ENCODE results near the gene PNLIPRP2. TPM values are rescaled to one million over a fixed set of nuclear protein-coding genes. Genes with fewer than 3 reads are reported as not detected.

The PNLIPRP2 gene
- total RNA-seq, 1 donor = not detected

DNA sequence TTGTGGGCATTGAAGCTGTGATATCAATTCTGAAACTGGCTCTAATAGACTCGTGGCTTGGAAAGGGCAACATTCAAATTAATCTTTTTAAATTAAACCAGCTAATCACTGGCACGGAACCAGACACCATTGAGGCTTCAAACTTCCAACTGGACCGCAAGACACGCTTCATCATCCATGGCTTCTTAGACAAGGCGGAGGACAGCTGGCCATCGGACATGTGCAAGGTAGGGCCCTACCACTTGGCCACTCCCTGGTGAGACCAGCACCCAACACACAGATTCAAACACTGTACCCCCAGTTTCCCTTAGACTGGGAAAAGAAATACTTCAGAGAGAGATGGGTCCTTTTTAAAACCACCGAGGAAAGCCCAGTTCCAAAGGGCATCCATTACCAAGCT, 5.1 kb downstream of the PNLIPRP2 start:
- H3K4me3 ChIP-seq (ENCODE audit: low read depth, low read length) = no peak overlapping the region
- DNase-seq (ENCODE audit: low read depth) = no peak
- TF ChIP-seq, protein P1, sequence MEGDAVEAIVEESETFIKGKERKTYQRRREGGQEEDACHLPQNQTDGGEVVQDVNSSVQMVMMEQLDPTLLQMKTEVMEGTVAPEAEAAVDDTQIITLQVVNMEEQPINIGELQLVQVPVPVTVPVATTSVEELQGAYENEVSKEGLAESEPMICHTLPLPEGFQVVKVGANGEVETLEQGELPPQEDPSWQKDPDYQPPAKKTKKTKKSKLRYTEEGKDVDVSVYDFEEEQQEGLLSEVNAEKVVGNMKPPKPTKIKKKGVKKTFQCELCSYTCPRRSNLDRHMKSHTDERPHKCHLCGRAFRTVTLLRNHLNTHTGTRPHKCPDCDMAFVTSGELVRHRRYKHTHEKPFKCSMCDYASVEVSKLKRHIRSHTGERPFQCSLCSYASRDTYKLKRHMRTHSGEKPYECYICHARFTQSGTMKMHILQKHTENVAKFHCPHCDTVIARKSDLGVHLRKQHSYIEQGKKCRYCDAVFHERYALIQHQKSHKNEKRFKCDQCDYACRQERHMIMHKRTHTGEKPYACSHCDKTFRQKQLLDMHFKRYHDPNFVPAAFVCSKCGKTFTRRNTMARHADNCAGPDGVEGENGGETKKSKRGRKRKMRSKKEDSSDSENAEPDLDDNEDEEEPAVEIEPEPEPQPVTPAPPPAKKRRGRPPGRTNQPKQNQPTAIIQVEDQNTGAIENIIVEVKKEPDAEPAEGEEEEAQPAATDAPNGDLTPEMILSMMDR (IDR thresholded peaks at IDR 0.05; ENCODE audit: insufficient read depth, low read depth, low read length) = no peak

DNA sequence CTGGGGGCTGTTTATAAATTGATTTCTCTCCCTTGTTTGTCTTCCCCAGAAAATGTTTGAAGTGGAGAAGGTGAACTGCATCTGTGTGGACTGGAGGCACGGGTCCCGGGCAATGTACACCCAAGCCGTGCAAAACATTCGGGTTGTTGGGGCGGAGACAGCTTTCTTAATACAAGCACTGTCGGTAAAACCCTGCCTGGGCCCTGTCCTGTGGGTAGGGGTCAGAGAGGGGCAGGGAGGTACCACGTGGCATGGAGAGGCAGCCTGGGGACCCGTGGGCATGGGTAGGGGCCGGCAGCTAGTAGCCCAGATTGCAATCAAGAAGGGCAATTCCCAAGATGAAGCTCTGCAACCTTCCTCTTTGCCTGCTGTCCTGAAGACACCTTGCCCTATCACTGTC, 6.1 kb downstream of the PNLIPRP2 start:
- DNase-seq (ENCODE audit: low read depth) = no peak
- no peak overlapping the region for H3K4me3 ChIP-seq (ENCODE audit: low read depth, low read length)
- TF ChIP-seq, protein P1 (IDR thresholded peaks at IDR 0.05; ENCODE audit: insufficient read depth, low read depth, low read length) = no peak

DNA sequence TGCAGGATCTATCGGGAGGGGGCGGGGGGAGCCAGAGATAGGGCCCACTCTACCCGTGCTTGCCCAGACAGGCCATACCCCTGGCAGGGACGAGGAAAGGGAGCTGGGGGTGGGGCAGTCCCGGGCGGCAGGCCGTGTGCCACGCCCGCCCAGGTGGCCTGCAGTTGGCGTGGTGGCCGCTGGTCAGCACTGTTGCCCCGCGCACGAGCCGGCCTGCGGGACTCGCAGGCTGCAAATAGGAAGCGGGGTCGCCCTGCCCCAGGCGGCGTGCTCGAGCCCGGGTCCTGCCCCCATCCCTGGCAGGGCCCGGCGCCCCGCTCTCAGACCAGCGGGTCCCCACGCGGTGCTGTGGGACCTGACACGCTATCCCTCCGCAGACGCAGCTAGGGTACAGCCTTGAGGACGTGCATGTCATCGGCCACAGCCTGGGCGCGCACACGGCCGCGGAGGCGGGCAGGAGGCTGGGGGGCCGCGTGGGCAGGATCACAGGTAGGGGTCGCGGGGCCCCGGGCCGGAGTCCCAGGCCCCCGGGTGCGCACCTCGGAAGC, 6.7 kb downstream of the PNLIPRP2 start:
- DNase-seq (ENCODE audit: low read depth) = no peak
- no peak overlapping the region for H3K4me3 ChIP-seq (ENCODE audit: low read depth, low read length)
- TF ChIP-seq, protein P1 (IDR thresholded peaks at IDR 0.05; ENCODE audit: insufficient read depth, low read depth, low read length) = peak; percentile 12

DNA sequence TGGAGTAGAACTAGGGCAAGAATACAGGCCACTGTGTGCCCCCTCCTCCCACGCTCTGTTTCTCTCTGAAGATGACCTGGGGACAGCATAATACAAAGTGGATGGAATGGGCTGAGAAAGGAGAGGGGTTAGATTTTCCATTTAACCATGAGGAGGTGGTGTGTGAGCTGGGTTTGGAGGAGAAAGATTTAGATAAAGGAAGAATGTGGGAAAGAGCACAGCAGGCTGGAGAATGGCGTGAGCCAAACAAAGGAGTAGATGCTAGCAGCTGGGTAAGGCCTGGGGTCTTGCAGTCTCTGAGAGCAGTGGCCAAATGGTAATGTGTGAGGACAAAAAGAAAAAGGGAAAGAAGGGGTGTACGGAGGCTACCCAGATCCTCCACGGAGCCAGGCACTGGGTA, 8.6 kb downstream of the PNLIPRP2 start:
- no peak for DNase-seq (ENCODE audit: low read depth)
- no peak overlapping the region for H3K4me3 ChIP-seq (ENCODE audit: low read depth, low read length)
- TF ChIP-seq, protein P1 (IDR thresholded peaks at IDR 0.05; ENCODE audit: insufficient read depth, low read depth, low read length) = no peak

DNA sequence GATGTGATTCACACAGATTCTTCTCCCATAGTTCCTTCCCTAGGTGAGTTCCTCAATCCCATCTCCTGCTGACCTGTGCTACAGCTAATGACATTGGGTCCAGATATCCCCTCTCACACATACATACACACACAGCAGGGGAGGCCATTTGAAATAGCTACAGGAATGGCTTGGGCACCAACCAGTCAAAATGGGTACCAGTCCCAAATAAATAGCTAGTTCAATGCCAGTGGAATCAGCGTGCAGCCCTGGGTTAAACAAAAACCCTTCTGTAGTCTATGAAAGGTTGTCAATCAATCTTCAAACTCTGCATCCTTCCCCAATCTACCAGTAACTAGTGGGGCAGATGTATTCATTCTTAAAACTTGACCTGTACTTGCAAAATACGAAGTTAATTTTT, 9.3 kb downstream of the PNLIPRP2 start:
- no peak overlapping the region for H3K4me3 ChIP-seq (ENCODE audit: low read depth, low read length)
- TF ChIP-seq, protein P1 (IDR thresholded peaks at IDR 0.05; ENCODE audit: insufficient read depth, low read depth, low read length) = no peak
- no peak for DNase-seq (ENCODE audit: low read depth)

DNA sequence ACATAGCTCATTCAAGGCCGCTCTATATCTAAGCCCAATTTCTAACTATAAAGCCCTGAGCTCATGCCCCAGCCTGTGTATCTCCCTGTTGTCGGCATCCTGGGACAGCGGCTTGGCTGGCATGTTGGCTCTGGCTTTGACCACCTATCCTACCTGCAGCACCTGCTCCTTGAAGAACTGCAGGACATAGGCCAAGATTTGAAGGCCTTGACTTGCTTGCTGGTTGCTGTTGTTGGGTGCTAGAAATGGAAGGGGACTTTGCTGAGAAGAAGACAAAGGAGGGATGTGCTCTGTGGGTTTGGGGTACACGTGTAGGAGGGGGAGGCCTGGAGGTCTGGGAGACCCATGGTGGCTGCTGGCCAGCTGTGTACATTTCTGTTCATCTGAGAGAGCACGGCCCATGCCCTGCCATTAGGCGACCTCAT, 11.1 kb downstream of the PNLIPRP2 start:
- H3K4me3 ChIP-seq (ENCODE audit: low read depth, low read length) = no peak overlapping the region
- TF ChIP-seq, protein P1 (IDR thresholded peaks at IDR 0.05; ENCODE audit: insufficient read depth, low read depth, low read length) = no peak
- no peak for DNase-seq (ENCODE audit: low read depth)

DNA sequence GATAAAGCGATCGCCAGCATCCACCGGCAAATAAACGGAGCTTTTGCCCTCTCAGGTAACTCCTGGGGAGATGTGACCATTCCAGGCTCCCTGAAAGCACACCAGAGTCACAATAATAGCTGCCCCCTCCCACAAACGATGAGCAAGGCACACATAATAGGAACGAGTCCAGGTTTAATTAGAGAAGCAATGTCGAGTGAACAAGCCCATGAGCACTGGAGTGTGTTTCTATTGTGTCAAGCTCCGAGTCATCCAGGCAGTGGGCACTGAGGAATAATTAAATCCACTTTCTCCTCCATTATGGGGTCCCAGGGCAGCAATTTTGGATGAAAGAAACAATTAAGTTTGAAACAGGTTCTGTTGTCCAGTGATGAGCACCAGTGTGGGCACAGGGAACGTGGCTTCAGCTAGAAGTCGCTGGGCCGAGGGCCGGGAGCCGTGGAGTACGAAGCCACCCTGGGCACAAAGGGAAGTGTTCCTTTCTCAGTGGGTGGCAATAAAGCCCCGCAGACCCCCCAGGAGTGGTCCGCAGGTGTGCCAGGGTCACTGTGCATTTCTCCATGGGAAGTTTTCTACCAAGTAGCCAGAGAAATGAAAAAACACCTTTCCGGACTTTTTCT, 12.0 kb downstream of the PNLIPRP2 start:
- no peak for DNase-seq (ENCODE audit: low read depth)
- TF ChIP-seq, protein P1 (IDR thresholded peaks at IDR 0.05; ENCODE audit: insufficient read depth, low read depth, low read length) = no peak
- no peak overlapping the region for H3K4me3 ChIP-seq (ENCODE audit: low read depth, low read length)
